ENCODE data around the gene UGT1A8.

DNA sequence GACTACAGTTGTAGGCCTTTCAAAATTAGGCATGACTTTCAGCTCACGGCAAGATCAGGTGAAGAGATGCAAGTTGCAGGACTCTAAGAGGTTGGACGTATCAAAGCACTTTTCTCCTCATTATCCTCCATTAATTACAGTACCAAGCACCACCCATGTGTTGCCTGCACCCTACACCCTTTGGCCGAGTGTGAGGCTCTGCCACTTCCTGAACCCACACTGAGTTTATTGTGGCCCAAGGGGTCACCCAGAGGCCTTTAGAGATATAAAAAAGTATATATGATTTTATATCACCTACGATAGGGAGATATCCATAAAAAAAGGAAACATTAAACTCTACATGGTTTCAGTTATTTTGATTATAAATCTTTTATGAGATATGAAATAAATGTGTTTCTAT lies 2.8 kb downstream of the UGT1A8 start:
- no peak for TF ChIP-seq POLR2AphosphoS5 (IDR thresholded peaks at IDR 0.05; ENCODE audit: borderline replicate concordance, low read depth, low read length)
- no peak for TF ChIP-seq EZH2 (IDR thresholded peaks at IDR 0.05)

All from SK-N-MC (cell line).